SK-N-DZ (cell line): ENCODE data around the gene PDGFB. TPM values are rescaled to one million over a fixed set of nuclear protein-coding genes. Genes with fewer than 3 reads are reported as not detected.

Experiments used
- DNase-seq: peaks from one replicate; pipeline ENCODE4 v3.0.0-alpha.2; 2015; ENCODE audit warnings: low spot score
- polyA plus RNA-seq, 2 experiments: library from polyadenylated mRNA; depleted of rRNA; stranded (reverse); fragments of >200 nt; gene quantifications; 2 replicates each; pipeline ENCODE4 v1.2.3, GENCODE V29; 2014

Gene PDGFB
- polyA plus RNA-seq (2014; cell fraction: cytosol; rRNA removed): 0.20 and 0.42 TPM in 2 replicates
- polyA plus RNA-seq (2014; cell fraction: nucleus; rRNA removed): 0.28 and 0.76 TPM in 2 replicates

- DNase-seq: no peak
Measured at GRCh38 chr22:39244496-39245129, at the start of gene PDGFB. Gene PDGFB (minus strand): TSS chr22:39244982. CDS start chr22:39243963, 1,019 bp downstream.

- DNase-seq: no peak
Measured at GRCh38 chr22:39293766-39294368, 49.1 kb upstream of the PDGFB start.

- no peak for DNase-seq
Measured at GRCh38 chr22:39292561-39293074, 47.8 kb upstream of the PDGFB start.

GRCh38 chr22:39292031-39292462, 47.3 kb upstream of the PDGFB start:
- DNase-seq: no peak

GRCh38 chr22:39291523-39291922, 46.7 kb upstream of the PDGFB start:
- DNase-seq: no peak

- no peak for DNase-seq
Measured at GRCh38 chr22:39290724-39291161, 46.0 kb upstream of the PDGFB start.

GRCh38 chr22:39289975-39290720, 45.4 kb upstream of the PDGFB start:
- DNase-seq: no peak

- DNase-seq: no peak
Measured at GRCh38 chr22:39289533-39289932, 44.8 kb upstream of the PDGFB start.

- no peak for DNase-seq
Measured at GRCh38 chr22:39288135-39288898, 43.5 kb upstream of the PDGFB start.

- DNase-seq: no peak
Measured at GRCh38 chr22:39287076-39287725, 42.4 kb upstream of the PDGFB start.

- no peak for DNase-seq
Measured at GRCh38 chr22:39284983-39285382, 40.2 kb upstream of the PDGFB start.

- no peak for DNase-seq
Measured at GRCh38 chr22:39284142-39284980, 39.6 kb upstream of the PDGFB start.

- no peak for DNase-seq
Measured at GRCh38 chr22:39283322-39284141, 38.8 kb upstream of the PDGFB start.

GRCh38 chr22:39282645-39283321, 38.0 kb upstream of the PDGFB start:
- no peak for DNase-seq

- DNase-seq: no peak
Measured at GRCh38 chr22:39281126-39281525, 36.3 kb upstream of the PDGFB start.

- no peak for DNase-seq
Measured at GRCh38 chr22:39280250-39280649, 35.5 kb upstream of the PDGFB start.

GRCh38 chr22:39279170-39279850, 34.5 kb upstream of the PDGFB start:
- DNase-seq: no peak

- DNase-seq: no peak
Measured at GRCh38 chr22:39278040-39278439, 33.3 kb upstream of the PDGFB start.
